HCT116 (cell line): ENCODE measurements around the gene SUPT3H. TPM values are rescaled to one million over a fixed set of nuclear protein-coding genes. Genes with fewer than 3 reads are reported as not detected.

Experiments
- ATAC-seq: fragments of 200-7000 bp; cut with Tn5 transposase; 2 replicates; pipeline ENCODE4 v1.9.1; 2020; ENCODE audit warnings: mild to moderate bottlenecking, moderate library complexity
- BruUV-seq: library from RNA; stranded (reverse); fragments of 400-500 nt; replicated peaks from 2 replicates; lab custom pipeline; 2021; lab: Mats Ljungman, UMichigan
- CTCF ChIA-PET: fragments of 300-600 bp; sonication (Branson Sonifier 250); formaldehyde crosslinking; loops from one replicate; lab custom pipeline; 2021; ENCODE audit warnings: antibody characterized with exemption; lab: Charles Lee
- POLR2A ChIA-PET: fragments of 300-600, 350-600 bp; sonication (Branson Sonifier 250); formaldehyde crosslinking; loops from one replicate; lab custom pipeline; 2021; ENCODE audit warnings: antibody characterized with exemption; lab: Charles Lee
- RAD21 ChIA-PET, 2 experiments: fragments of 300-600 bp; sonication (Branson Sonifier 250); formaldehyde crosslinking; loops; one replicate each; lab custom pipeline; 2023; ENCODE audit warnings: low total read pairs in 2 of 2; ENCODE audit not compliant: uncharacterized antibody in 2 of 2, unreplicated experiment in 2 of 2, low non-redundant PET in 1 of 2; lab: Charles Lee
- DNase-seq: peaks from one replicate; pipeline ENCODE4 v3.0.0-alpha.2; 2010; ENCODE audit warnings: low read depth, low spot score
- H2AFZ ChIP-seq: fragments of 200-600 bp; shearing (Covaris generic), sonication (generic); 2 replicates; pipeline ENCODE4 v1.6.1; 2017; ENCODE audit warnings: low read depth, mixed run types, mixed read lengths, antibody characterized with exemption, low read length; ENCODE audit not compliant: poor library complexity, severe bottlenecking
- H3K27ac ChIP-seq: 2 replicates; pipeline ENCODE4 v1.5.1; 2012; ENCODE audit warnings: low read depth, low read length
- H3K27me3 ChIP-seq: fragments of 200-600 bp; sonication (generic); 2 replicates; pipeline ENCODE4 v1.6.1; 2016; ENCODE audit warnings: mixed run types, low read length, mixed read lengths; ENCODE audit not compliant: insufficient read depth
- H3K36me3 ChIP-seq, 2 experiments: fragments of 200-500 bp in 1 of 2; fragments of 200-600 bp in 1 of 2; sonication (Bioruptor generic) in 1 of 2; sonication (generic) in 1 of 2; 2 replicates each; pipeline versions ENCODE4 v1.5.1 to v1.6.1; 2014 to 2016; ENCODE audit warnings: low read length in 2 of 2, inconsistent platforms in 1 of 2, mixed read lengths in 1 of 2, mixed run types in 1 of 2; ENCODE audit not compliant: insufficient read depth in 2 of 2, control insufficient read depth in 1 of 2
- H3K4me1 ChIP-seq, 2 experiments: fragments of 200-600 bp in 1 of 2; sonication (generic) in 1 of 2; 2 replicates each; pipeline versions ENCODE4 v1.5.1 to v1.6.1; 2012 to 2017; ENCODE audit warnings: low read length in 2 of 2, inconsistent platforms in 1 of 2, mild to moderate bottlenecking in 1 of 2, mixed read lengths in 1 of 2, mixed run types in 1 of 2, moderate library complexity in 1 of 2; ENCODE audit not compliant: insufficient read depth in 2 of 2, control insufficient read depth in 1 of 2
- H3K4me2 ChIP-seq: fragments of 200-600 bp; sonication (generic); 2 replicates; pipeline ENCODE4 v1.6.1; 2017; ENCODE audit warnings: mixed run types, low read length, mixed read lengths
- H3K4me3 ChIP-seq, 2 experiments: fragments of 200-600 bp in 1 of 2; sonication (generic) in 1 of 2; replicated peaks in 1 of 2; 2 replicates each; pipeline ENCODE4 v1.5.1; 2011 to 2016; ENCODE audit warnings: low read length in 2 of 2, control low read depth in 1 of 2, low read depth in 1 of 2, mild to moderate bottlenecking in 1 of 2, mixed read lengths in 1 of 2, mixed run types in 1 of 2
- H3K79me2 ChIP-seq: fragments of 200-600 bp; sonication (generic); 2 replicates; pipeline ENCODE4 v1.6.1; 2017; ENCODE audit warnings: mild to moderate bottlenecking, mixed run types, low read length, moderate library complexity, mixed read lengths; ENCODE audit not compliant: insufficient read depth
- H3K9ac ChIP-seq: fragments of 200-600 bp; sonication (generic); 2 replicates; pipeline ENCODE4 v1.6.1; 2016; ENCODE audit warnings: low read length, mixed read lengths
- H3K9me2 ChIP-seq: fragments of 200-600 bp; sonication (generic), shearing (Covaris generic); 2 replicates; pipeline ENCODE4 v1.6.1; 2017; ENCODE audit warnings: mixed run types, mild to moderate bottlenecking, moderate library complexity; ENCODE audit not compliant: insufficient read depth
- H3K9me3 ChIP-seq, 2 experiments: fragments of 200-500 bp in 1 of 2; fragments of 200-600 bp in 1 of 2; sonication (Bioruptor generic) in 1 of 2; sonication (generic) in 1 of 2; 2 replicates each; pipeline ENCODE4 v1.6.1; 2014 to 2017; ENCODE audit warnings: low read length in 2 of 2, mixed read lengths in 2 of 2, inconsistent platforms in 1 of 2, low read depth in 1 of 2, mild to moderate bottlenecking in 1 of 2, mixed run types in 1 of 2, moderate library complexity in 1 of 2; ENCODE audit not compliant: control insufficient read depth in 1 of 2, insufficient read depth in 1 of 2
- H4K20me1 ChIP-seq: fragments of 200-600 bp; sonication (generic), shearing (Covaris generic); 2 replicates; pipeline ENCODE4 v1.6.1; 2017; ENCODE audit warnings: mixed run types, mild to moderate bottlenecking, moderate library complexity; ENCODE audit not compliant: insufficient read depth
- CEBPB ChIP-seq: IDR thresholded peaks from 2 replicates; pipeline ENCODE4 v1.6.1; 2012; ENCODE audit warnings: low read depth
- EZH2 ChIP-seq: fragments of 200-600 bp; sonication (generic); IDR thresholded peaks from 2 replicates; pipeline ENCODE4 v1.6.1; 2017; ENCODE audit warnings: antibody characterized with exemption, mixed run types
- EZH2phosphoT487 ChIP-seq: fragments of 200-600 bp; IDR thresholded peaks from 2 replicates; pipeline ENCODE4 v1.6.1; 2018; ENCODE audit warnings: antibody characterized with exemption, borderline replicate concordance
- JUND ChIP-seq: IDR thresholded peaks from 2 replicates; pipeline ENCODE4 v1.6.1; 2012
- POLR2A ChIP-seq: IDR thresholded peaks from 2 replicates; pipeline ENCODE4 v1.7.0; 2011; ENCODE audit warnings: borderline replicate concordance; ENCODE audit not compliant: insufficient read depth, insufficient read length; ENCODE audit errors: extremely low read depth
- RAD21 ChIP-seq: IDR thresholded peaks from 2 replicates; pipeline ENCODE4 v1.6.1; 2012; ENCODE audit warnings: low read depth, mild to moderate bottlenecking
- REST ChIP-seq: IDR thresholded peaks from 2 replicates; pipeline ENCODE4 v1.6.1; 2012; ENCODE audit warnings: low read depth
- SRF ChIP-seq: IDR thresholded peaks from 2 replicates; pipeline ENCODE4 v1.6.1; 2012; ENCODE audit warnings: low read depth
- YY1 ChIP-seq: IDR thresholded peaks from 2 replicates; pipeline ENCODE4 v1.6.1; 2011; ENCODE audit warnings: low read length, low read depth, moderate library complexity, mild to moderate bottlenecking; ENCODE audit not compliant: insufficient replicate concordance; ENCODE audit errors: extremely low read depth
- ZFX ChIP-seq: fragments of 450-650 bp; IDR thresholded peaks from 2 replicates; pipeline ENCODE4 v1.6.1; 2017
- ZNF274 ChIP-seq: fragments of 200-500 bp; sonication (Bioruptor generic); IDR thresholded peaks from 2 replicates; pipeline ENCODE4 v1.6.1; 2014; ENCODE audit warnings: mild to moderate bottlenecking, low read depth, low read length, inconsistent platforms
- intact Hi-C: fragments of 100-400 bp; cut with micrococcal nuclease; formaldehyde crosslinking; loops from 2 replicates; pipeline ENCODE4 v1.10.0; 2022
- total RNA-seq: library from RNA; stranded (reverse); gene quantifications from one replicate; pipeline ENCODE4 v1.2.1, GENCODE V29; 2021; ENCODE audit not compliant: unreplicated experiment
- TF ChIP-seq, protein P1 (sequence below): IDR thresholded peaks from 2 replicates; pipeline ENCODE4 v1.6.1; 2011; ENCODE audit warnings: mild to moderate bottlenecking, low read length, moderate library complexity; ENCODE audit not compliant: insufficient replicate concordance; ENCODE audit errors: extremely low read depth

The SUPT3H gene
- total RNA-seq, 1 experiment from 2014 or later, result 7.4 TPM

GRCh38 chr6:45086360-45087084, 291.2 kb downstream of the SUPT3H start:
- DNase-seq (no peak), ATAC-seq (no peak)
- no peak overlapping the region for H3K4me2 ChIP-seq
- H3K4me3 ChIP-seq, result no peak overlapping the region
- H3K4me1 ChIP-seq, result no peaks in the 10 kb centered on the region
- H3K9me3 ChIP-seq, result no peaks in the 10 kb centered on the region
- no TSS peak for BruUV-seq
- POLR2A ChIA-PET, result no interaction called here
- RAD21 ChIA-PET, result no interaction called here
- H3K27ac ChIP-seq, result no peak overlapping the region
- H3K36me3 ChIP-seq, result no peaks in the 10 kb centered on the region
- H3K79me2 ChIP-seq, result no peaks in the 10 kb centered on the region
- no peak overlapping the region for H3K9ac ChIP-seq
- no peak overlapping the region for H2AFZ ChIP-seq
- intact Hi-C loops, result loop anchor here (2.0 to 5.0 kb wide), 2 partner anchors 331 to 628 kb away; no protein-coding TSS in a partner anchor
- CTCF ChIA-PET, result interaction anchor here (0.9 to 2.2 kb wide), 3 partner anchors 13 to 628 kb away, joined by 3 to 8 read pairs (median 4); no protein-coding TSS in a partner anchor
- no peaks in the 10 kb centered on the region for H3K27me3 ChIP-seq
- H3K9me2 ChIP-seq, result no peaks in the 10 kb centered on the region
- no peaks in the 10 kb centered on the region for H4K20me1 ChIP-seq
- TF ChIP-seq RAD21, result peak; percentile 42
- no peak for TF ChIP-seq ZNF274
- TF ChIP-seq JUND, result no peak
- TF ChIP-seq, protein P1, sequence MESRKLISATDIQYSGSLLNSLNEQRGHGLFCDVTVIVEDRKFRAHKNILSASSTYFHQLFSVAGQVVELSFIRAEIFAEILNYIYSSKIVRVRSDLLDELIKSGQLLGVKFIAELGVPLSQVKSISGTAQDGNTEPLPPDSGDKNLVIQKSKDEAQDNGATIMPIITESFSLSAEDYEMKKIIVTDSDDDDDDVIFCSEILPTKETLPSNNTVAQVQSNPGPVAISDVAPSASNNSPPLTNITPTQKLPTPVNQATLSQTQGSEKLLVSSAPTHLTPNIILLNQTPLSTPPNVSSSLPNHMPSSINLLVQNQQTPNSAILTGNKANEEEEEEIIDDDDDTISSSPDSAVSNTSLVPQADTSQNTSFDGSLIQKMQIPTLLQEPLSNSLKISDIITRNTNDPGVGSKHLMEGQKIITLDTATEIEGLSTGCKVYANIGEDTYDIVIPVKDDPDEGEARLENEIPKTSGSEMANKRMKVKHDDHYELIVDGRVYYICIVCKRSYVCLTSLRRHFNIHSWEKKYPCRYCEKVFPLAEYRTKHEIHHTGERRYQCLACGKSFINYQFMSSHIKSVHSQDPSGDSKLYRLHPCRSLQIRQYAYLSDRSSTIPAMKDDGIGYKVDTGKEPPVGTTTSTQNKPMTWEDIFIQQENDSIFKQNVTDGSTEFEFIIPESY, result no peak
- TF ChIP-seq SRF, result no peak
- no peak for TF ChIP-seq CEBPB

GRCh38 chr6:45084257-45084656, 293.5 kb downstream of the SUPT3H start:
- Histone ChIP-seq H3K4me2 (no peak overlapping the region), H3K9me2 (no peaks in the 10 kb centered on the region), H3K27ac (no peak overlapping the region), H3K4me1 (no peaks in the 10 kb centered on the region), H2AFZ (no peak overlapping the region), H3K36me3 (no peaks in the 10 kb centered on the region), H3K9ac (no peak overlapping the region), H3K9me3 (no peaks in the 10 kb centered on the region), H3K27me3 (no peaks in the 10 kb centered on the region), H3K79me2 (no peaks in the 10 kb centered on the region), H3K4me3 (no peak overlapping the region), H4K20me1 (no peaks in the 10 kb centered on the region)
- ATAC-seq (no peak), DNase-seq (no peak)
- CTCF ChIA-PET, result no interaction called here
- POLR2A ChIA-PET, result no interaction called here
- RAD21 ChIA-PET, result no interaction called here
- intact Hi-C loops, result no loop called here
- BruUV-seq, result no TSS peak
- no peak for TF ChIP-seq RAD21
- TF ChIP-seq REST, result no peak
- no peak for TF ChIP-seq ZFX
- no peak for TF ChIP-seq POLR2A
- TF ChIP-seq, protein P1, result no peak
- TF ChIP-seq EZH2phosphoT487, result no peak
- TF ChIP-seq EZH2, result no peak
- no peak for TF ChIP-seq JUND
- no peak for TF ChIP-seq YY1
